Myocyte (in vitro differentiated cells): ENCODE measurements around the gene CASP10. TPM values are rescaled to one million over a fixed set of nuclear protein-coding genes. Genes with fewer than 3 reads are reported as not detected.
"Not testable (repeated sequence)": the region's sequence is repeated elsewhere in the genome, so short reads cannot be mapped to it uniquely, and the experiment has no call there.

ENCODE experiments used
- DNase-seq: peaks from one replicate; pipeline ENCODE4 v3.0.0-alpha.2; 2012; ENCODE audit warnings: low read depth
- polyA plus RNA-seq: library from polyadenylated mRNA; unstranded; fragments of >200 nt; gene quantifications from one replicate; pipeline ENCODE4 v1.2.1, GENCODE V29; 2012; ENCODE audit warnings: missing spikeins
- total RNA-seq: library from RNA; depleted of rRNA; stranded (reverse); fragments of >200 nt; gene quantifications from 2 replicates; pipeline ENCODE4 v1.2.3, GENCODE V29; 2014

The CASP10 gene, protein sequence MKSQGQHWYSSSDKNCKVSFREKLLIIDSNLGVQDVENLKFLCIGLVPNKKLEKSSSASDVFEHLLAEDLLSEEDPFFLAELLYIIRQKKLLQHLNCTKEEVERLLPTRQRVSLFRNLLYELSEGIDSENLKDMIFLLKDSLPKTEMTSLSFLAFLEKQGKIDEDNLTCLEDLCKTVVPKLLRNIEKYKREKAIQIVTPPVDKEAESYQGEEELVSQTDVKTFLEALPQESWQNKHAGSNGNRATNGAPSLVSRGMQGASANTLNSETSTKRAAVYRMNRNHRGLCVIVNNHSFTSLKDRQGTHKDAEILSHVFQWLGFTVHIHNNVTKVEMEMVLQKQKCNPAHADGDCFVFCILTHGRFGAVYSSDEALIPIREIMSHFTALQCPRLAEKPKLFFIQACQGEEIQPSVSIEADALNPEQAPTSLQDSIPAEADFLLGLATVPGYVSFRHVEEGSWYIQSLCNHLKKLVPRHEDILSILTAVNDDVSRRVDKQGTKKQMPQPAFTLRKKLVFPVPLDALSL
- total RNA-seq, result 0.48 TPM in 1 of 2 replicates, not detected in the other
- polyA plus RNA-seq, result 0.06 TPM

- DNase-seq, result no peak
Measured at GRCh38 chr2:201182650-201183364, at the start of gene CASP10. CASP10 (plus strand) TSS chr2:201183141; CDS start chr2:201185778, 2,637 bp downstream.

DNA sequence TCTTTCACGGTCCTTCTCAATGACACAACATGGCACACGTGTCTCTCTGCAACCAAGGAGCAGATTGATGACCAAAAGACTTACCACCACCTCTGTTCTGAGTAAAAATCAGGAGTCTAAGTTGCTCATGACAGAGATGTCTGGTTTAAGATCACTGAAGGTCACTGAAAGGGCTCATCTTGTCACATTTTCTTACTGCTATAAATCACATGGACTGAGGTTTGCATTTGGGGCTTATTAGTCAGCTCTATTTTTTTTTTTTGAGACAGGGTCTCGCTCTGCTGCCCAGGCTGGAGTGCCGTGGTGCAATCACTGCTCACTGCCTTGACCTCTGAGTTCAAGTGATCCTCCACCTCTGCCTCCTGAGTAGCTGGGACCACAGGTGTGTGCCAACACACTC, 47.6 kb upstream of the CASP10 start:
- no peak for DNase-seq

DNA sequence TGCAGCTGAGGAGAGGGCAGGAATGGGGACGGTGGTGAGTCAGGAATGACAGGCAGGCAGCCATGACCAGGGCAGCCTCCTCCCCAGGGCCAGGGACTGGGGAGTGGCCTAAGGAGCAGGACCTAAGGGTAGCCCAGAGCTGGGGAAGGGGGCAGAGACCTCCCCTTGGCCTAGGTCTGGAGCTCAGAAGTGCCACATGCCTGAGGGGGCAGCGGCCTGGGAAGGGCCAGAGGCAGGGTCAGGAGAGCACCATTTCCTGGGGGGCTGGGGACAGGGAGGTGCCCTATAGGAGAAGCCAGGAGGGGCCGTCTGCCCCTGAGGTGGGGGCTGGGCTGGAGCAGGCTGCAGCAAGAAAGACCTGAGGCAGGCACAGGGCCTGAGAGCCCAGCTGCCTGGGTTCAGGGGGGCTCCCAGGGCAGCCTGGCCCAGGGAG, 46.0 kb upstream of the CASP10 start:
- DNase-seq, result peak; percentile 24

- DNase-seq, result no peak
Measured at GRCh38 chr2:201137505-201138400, 45.2 kb upstream of the CASP10 start.

DNA sequence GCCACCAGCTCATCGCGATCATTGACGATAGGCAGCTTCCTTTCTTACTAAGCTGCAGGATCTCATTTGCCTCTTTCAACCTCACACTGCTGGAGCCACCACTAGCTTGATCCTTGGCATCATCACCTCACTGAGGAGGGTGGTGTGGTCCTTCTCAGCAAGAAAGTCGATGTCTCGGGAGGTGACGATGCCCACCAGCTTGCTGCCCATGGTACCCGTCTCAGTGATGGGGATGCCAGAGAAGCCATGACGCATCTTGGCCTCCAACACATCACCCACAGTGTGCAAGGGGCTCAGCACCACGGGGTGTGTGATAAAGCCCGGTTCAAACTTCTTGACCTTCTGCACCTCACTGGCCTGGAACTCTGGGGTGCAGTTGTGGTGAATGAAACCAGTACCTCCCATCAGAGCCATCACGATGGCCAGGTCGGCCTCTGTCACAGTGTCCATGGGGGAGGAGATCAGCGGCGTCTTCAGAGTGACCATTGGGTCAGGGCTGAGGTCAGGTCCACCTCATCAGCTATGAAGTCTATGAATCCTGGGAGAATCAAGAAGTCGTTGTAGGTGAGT, 44.5 kb upstream of the CASP10 start:
- DNase-seq, result no peak

DNA sequence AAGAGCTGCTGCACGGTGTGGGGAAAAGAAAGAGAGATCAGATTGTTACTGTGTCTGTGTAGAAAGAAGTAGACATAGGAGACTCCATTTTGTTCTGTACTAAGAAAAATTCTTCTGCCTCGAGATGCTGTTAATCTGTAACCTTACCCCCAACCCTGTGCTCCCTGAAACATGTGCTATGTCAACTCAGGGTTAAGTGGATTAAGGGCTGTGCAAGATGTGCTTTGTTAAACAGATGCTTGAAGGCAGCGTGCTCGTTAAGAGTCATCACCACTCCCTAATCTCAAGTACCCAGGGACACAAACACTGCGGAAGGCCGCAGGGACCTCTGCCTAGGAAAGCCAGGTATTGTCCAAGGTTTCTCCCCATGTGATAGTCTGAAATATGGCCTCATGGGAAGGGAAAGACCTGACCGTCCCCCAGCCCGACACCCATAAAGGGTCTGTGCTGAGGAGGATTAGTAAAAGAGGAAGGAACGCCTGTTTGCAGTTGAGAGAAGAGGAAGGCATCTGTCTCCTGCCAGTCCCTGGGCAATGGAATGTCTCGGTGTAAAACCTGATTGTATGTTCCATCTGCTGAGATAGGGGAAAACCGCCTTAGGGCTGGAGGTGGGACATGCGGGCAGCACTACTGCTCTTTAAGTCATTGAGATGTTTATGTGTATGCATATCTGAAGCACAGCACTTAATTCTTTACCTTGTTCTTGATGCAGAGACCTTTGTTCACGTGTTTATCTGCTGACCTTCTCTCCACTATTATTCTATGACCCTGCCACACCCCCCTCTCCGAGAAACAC, 43.8 kb upstream of the CASP10 start:
- not testable (repeated sequence) for DNase-seq

DNA sequence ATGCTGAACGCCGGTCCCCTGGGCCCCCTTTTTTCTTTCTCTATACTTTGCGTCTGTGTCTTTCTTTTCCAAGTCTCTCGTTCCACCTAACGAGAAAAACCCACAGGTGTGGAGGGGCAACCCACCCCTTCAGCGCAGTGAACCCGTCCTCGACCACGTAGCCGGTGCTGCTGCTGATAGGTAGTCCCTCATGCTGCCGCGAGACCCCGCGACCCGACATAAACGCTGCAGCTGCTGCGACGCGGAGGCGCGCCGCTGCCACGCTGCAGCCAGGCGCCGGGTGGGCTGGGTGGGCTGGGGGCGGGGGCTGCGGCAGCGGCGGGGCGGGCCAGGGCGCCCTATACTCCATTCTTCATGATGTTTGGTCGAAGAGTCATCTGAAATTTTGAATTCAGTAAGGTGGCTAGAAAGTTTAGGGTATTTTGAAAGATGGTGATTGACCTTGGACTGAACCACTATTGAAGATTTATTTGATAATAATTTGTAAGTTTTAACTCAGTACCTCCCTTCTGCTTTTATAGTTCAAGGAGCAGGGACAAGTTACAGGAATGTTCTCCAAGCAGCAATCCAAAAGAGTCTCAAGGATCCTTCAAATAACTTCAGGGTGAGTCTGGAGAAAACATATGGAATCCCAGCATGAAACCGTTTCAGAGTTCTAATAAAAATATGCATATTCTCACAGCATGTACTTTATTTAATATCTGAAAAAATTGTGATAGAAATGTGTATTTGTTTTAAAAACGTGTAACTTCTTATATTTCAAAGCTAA, 42.9 kb upstream of the CASP10 start:
- DNase-seq, result no peak

GRCh38 chr2:201144101-201145051, 38.6 kb upstream of the CASP10 start:
- no peak for DNase-seq

- DNase-seq, result no peak
Measured at GRCh38 chr2:201148434-201148990, 34.4 kb upstream of the CASP10 start.

DNA sequence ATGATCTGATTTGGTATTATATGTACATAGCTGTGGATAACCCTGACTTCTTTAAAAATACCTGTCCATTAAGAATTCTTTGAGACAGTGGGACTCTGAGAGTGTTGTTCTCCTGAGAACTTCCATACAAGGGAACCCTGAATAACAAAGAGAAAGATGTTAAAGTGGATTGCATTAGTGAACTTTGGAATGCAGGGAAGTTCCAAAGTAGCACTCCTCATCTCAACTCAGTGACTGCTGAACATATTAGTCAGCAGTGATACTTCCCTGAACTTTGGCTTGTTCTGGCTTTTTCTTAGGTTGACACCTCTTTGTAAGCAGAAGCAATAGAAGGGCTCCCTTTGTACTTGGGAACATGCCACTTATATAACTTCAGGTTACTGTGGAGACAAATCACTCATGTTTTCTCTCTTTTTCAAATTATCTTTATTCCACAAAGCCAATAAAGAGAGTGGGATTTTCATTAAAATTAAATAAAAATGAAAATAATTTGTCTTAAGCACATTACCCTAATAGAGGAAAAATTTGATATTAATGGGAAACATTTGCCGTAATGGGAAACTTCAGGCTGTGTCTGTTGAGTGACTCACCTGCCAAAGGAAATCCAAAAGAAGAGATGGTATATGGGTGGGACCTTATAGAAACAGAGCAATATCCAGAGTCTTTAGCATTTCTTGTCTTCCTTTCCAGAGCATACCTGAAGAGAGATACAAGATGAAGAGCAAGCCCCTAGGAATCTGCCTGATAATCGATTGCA, 33.7 kb upstream of the CASP10 start:
- DNase-seq, result peak; percentile 63

DNA sequence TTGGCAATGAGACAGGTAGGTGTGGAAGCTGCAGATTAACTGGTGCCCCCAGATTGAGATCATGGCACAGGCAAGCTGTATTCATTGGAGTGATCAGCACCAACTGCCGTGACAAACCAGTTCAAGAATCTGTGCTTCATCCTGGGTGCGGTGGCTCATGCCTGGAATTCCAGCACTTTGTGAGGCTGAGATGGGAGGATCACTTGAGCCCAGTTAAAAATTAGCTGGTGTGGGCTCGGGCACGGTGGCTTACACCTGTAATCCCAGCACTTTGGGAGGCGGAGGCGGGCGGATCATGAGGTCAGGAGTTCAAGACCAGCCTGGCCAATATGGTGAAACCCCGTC, 33.1 kb upstream of the CASP10 start:
- peak; percentile 76 for DNase-seq

DNA sequence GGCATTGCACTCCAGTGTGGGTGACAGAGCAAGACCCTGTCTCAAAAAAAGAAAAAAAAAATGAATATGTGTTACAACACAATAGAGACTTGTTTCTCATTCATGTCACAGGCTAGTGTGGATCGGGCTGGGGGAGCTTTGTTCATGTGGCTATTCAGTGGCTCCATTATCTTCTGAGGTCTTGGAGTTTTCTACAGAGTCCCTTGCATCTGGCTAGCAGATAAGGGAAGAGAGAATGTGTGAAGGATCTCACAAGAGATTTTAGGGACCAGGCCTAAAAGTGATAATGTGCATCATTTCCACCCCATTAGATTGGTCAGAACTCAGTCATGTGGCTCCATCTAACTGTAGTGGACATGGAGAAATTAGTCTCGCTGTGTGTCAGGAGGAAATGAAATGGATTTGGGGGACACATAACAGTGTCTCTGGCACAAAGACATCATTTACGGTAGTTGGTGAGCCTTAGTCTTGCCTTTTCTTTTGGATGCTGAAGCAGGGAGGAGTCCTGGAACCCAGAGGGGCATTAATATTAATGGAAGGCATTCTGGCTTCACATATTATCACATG, 32.4 kb upstream of the CASP10 start:
- no peak for DNase-seq

DNA sequence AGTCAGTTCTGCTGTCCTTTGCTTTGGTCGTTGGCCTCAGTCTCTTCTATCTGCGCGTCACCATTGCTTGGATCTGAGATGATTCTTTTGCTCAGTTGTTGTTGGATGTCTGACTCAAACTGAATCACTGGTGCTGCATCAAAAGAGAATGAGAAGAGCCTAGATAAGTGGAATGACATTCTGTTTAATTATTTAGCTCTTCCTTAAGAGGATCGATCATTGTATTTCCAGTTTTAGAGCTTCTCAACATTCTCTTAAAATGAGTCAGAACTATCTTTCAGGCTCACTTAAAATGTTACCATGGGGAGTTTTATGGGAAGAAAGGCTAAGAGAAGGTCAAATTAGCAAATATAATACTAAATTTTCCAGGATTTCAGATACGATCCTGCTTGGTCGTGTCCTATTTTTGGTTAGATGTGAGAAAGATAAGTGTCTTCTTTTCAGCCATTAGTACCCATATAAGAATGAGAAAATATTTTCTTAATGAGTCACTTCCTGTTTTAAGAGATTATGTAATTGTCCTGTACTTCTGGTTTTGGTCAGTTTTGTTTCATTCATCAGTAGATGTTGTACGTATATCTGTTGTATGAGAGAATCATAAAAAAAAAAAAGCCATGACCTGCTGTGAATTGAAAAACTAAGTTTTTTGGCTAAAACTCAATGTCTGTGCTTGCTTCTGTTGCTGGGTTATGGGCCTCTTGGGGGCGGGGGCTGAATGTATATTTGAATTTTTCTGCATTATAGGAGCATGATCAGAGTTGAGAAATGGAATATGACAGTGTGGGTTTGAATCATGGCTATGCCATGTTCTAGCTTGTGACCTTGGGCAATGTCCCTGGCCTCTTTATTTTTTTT, 31.6 kb upstream of the CASP10 start:
- peak; percentile 53 for DNase-seq

DNA sequence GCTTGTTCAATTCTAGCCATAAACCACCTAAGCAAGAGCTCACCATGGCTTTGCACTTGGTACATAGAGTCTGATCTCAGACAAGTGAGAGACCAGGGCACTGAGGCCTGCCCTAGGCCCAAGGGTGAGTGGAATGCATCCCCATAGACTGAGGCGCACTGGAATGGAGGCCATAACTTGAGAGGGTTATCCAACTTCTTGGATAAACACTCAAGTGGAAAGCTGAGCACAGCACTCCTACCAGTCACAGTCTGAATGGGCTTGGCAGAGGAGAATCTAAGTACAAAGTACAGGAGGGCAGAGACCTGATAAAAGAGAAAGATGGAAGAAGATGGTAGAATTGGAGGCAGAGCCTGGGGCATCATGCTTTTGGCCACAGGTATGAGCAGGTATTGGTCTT, 30.4 kb upstream of the CASP10 start:
- DNase-seq, result no peak

- no peak for DNase-seq
Measured at GRCh38 chr2:201152999-201153815, 29.7 kb upstream of the CASP10 start.
